WTC11 (cell line): ENCODE measurements around the gene STK32B.

Source experiments
- ATF1 ChIP-seq: sonication (generic); formaldehyde crosslinking; IDR thresholded peaks from 2 replicates; pipeline ENCODE4 v1.8.1; 2023; ENCODE audit warnings: mild to moderate bottlenecking, moderate library complexity, missing genetic modification reagents
- CTCF ChIP-seq: fragments of 200-600 bp; IDR thresholded peaks from 2 replicates; pipeline ENCODE4 v1.8.0; 2022; ENCODE audit warnings: antibody characterized with exemption
- ETV6 ChIP-seq: sonication (generic); formaldehyde crosslinking; IDR thresholded peaks from 2 replicates; pipeline ENCODE4 v1.8.1; 2022; ENCODE audit warnings: mild to moderate bottlenecking, missing genetic modification reagents
- IRF1 ChIP-seq: sonication (generic); formaldehyde crosslinking; IDR thresholded peaks from 2 replicates; pipeline ENCODE4 v1.8.0; 2023; ENCODE audit warnings: missing genetic modification reagents
- NR1H2 ChIP-seq: sonication (generic); formaldehyde crosslinking; IDR thresholded peaks from 2 replicates; pipeline ENCODE4 v1.9.0; 2021; ENCODE audit warnings: mild to moderate bottlenecking, moderate library complexity, missing genetic modification reagents
- PREB ChIP-seq: sonication (generic); formaldehyde crosslinking; IDR thresholded peaks from 2 replicates; pipeline ENCODE4 v1.8.1; 2022; ENCODE audit warnings: mild to moderate bottlenecking, missing genetic modification reagents, moderate library complexity, borderline replicate concordance
- TEAD1 ChIP-seq: sonication (generic); formaldehyde crosslinking; IDR thresholded peaks from 2 replicates; pipeline ENCODE4 v1.8.0; 2022; ENCODE audit warnings: mild to moderate bottlenecking, missing genetic modification reagents
- TEAD4 ChIP-seq: sonication (generic); formaldehyde crosslinking; IDR thresholded peaks from 2 replicates; pipeline ENCODE4 v1.8.0; 2022; ENCODE audit warnings: mild to moderate bottlenecking, missing genetic modification reagents
- ZNF512 ChIP-seq: sonication (generic); formaldehyde crosslinking; IDR thresholded peaks from 2 replicates; pipeline ENCODE4 v1.8.1; 2022; ENCODE audit warnings: missing genetic modification reagents, borderline replicate concordance

- TF ChIP-seq ZNF512 (CRISPR knock-in tag) (no peak), CTCF (no peak), TEAD1 (CRISPR knock-in tag) (no peak), TEAD4 (CRISPR knock-in tag) (no peak), ATF1 (CRISPR knock-in tag) (no peak), IRF1 (CRISPR knock-in tag) (no peak), NR1H2 (CRISPR knock-in tag) (no peak), PREB (CRISPR knock-in tag) (no peak), ETV6 (CRISPR knock-in tag) (no peak)
Observed at GRCh38 chr4:5009796-5010195, 41.5 kb upstream of the STK32B start.
